ENCODE measurements around the gene ACYP1. TPM values are rescaled to one million over a fixed set of nuclear protein-coding genes. Genes with fewer than 3 reads are reported as not detected.

The ACYP1 gene
- 10 to 100 TPM; 16.1 to 17.5 TPM for total RNA-seq
- polyA plus RNA-seq: 10 to 100 TPM; 11.6 to 35.5 TPM
- long read RNA-seq, donor 1, transcript ACYP1-201 (3 exons, 627 nt): major isoform, 12 of 20 reads
- long read RNA-seq, donor 1, transcript ACYP1-203 (2 exons, 606 nt): minor isoform, 6 of 20 reads
- long read RNA-seq, donor 1, partial matches to known transcripts: 0 of 20 reads
- long read RNA-seq, donor 1, other reads (novel, unspliced or antisense): 0 of 20 reads
- long read RNA-seq, donor 2, partial matches to known transcripts: 0 of 5 reads
- long read RNA-seq, donor 2, other reads (novel, unspliced or antisense): 0 of 5 reads
- long read RNA-seq, donor 3, transcript ACYP1-201 (3 exons, 627 nt): major isoform, 6 of 9 reads
- long read RNA-seq, donor 3, partial matches to known transcripts: 0 of 9 reads
- long read RNA-seq, donor 3, other reads (novel, unspliced or antisense): 0 of 9 reads
- long read RNA-seq, donor 4, partial matches to known transcripts: 0 of 6 reads
- long read RNA-seq, donor 4, other reads (novel, unspliced or antisense): 0 of 6 reads
- long read RNA-seq, donor 5, transcript ACYP1-201 (3 exons, 627 nt): major isoform, 17 of 57 reads
- long read RNA-seq, donor 5, partial matches to known transcripts: 33 of 57 reads
- long read RNA-seq, donor 5, other reads (novel, unspliced or antisense): 0 of 57 reads

DNA sequence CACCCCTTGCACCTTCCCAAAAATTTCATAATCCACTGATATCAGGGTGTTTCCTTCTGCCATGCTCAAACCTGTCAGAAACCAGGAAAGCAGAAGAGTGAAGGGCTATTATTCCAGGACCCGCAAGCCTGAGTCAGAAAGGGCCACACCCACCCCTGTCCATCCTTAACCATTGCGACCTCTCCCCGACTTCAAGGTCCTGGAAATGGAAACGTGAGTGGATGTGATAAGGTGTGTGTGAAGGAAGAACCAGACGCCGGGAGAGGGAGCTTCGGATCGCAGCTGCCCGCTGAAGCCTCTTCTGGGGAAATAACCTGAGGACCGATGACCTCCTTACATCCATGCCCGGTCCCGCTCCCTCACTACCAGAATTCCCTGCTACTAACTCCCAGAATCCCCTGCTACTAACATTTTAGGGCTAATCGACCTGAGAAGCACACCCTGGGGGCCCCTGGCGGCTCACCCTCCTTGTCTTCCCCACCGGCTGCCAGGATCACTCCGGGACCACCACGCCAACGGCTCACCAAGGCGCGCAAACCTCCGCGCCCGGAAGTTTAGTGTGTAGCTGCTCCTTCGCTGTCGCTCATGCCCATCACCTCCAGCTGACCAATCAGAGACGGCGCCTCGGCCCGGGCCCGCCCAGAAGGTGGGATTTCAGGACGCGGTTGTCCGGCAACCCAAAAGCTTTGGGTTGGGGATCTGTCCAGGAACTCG lies at the start of gene ACYP1:
TSS of gene ACYP1 (minus strand) at position 534 of the 714 bp plus-strand sequence. CDS start at position 63, 471 bp downstream.
- peak; percentile 96 for ATAC-seq (ENCODE audit: insufficient read depth, low FRiP score)

DNA sequence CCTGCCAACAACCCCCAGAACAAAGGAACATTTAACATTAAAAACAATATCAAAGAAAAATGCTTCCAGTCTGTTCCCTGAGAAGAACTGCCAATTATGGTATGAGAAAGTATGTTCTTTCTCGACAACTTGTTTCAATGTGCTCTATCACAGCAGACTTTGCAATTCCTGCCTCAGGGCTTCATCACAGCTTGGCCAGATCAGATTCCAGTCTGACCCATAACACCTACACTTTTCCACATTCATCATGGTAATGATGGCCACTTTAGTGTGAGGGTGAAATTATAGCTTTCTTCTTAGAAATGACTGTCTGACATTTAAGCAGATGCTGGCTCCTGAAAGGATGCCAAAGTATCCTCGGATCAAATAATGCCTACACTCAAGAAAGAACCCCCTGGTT lies 46.1 kb upstream of the ACYP1 start:
- no peak for ATAC-seq (ENCODE audit: insufficient read depth, low FRiP score)
- no peak overlapping the region for H3K4me3 ChIP-seq
- H3K9me3 ChIP-seq (ENCODE audit: control insufficient read depth in 4 of 4, insufficient read depth in 3 of 4, low read length in 3 of 4): no peaks in the 10 kb centered on the region
- no peaks in the 10 kb centered on the region for H3K27me3 ChIP-seq (ENCODE audit: control insufficient read depth in 3 of 3, insufficient read depth in 3 of 3, low read length in 2 of 3)
- no peaks in the 10 kb centered on the region for H3K4me1 ChIP-seq (ENCODE audit: control insufficient read depth in 5 of 5, insufficient read depth in 5 of 5, low read length in 5 of 5)
- DNase-seq: no peak
- no peak overlapping the region for H3K9ac ChIP-seq (ENCODE audit: insufficient read depth in 1 of 2, low read length in 2 of 2)
- H3K36me3 ChIP-seq (ENCODE audit: control insufficient read depth in 4 of 4, insufficient read depth in 4 of 4, low read length in 4 of 4): peaks cover 31 to 63% (median 56%) of the 10 kb centered on the region in 4 donors
- H3K27ac ChIP-seq (ENCODE audit: low read depth in 1 of 2, low read length in 1 of 2): no peak overlapping the region
- TF ChIP-seq, protein P1, sequence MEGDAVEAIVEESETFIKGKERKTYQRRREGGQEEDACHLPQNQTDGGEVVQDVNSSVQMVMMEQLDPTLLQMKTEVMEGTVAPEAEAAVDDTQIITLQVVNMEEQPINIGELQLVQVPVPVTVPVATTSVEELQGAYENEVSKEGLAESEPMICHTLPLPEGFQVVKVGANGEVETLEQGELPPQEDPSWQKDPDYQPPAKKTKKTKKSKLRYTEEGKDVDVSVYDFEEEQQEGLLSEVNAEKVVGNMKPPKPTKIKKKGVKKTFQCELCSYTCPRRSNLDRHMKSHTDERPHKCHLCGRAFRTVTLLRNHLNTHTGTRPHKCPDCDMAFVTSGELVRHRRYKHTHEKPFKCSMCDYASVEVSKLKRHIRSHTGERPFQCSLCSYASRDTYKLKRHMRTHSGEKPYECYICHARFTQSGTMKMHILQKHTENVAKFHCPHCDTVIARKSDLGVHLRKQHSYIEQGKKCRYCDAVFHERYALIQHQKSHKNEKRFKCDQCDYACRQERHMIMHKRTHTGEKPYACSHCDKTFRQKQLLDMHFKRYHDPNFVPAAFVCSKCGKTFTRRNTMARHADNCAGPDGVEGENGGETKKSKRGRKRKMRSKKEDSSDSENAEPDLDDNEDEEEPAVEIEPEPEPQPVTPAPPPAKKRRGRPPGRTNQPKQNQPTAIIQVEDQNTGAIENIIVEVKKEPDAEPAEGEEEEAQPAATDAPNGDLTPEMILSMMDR (IDR thresholded peaks at IDR 0.05; ENCODE audit: control extremely low read depth, extremely low read depth): no peak
- 90 to 95% methylated on average over 2 of the region's 2 CpGs for WGBS, 2 donors

More for the DNA sequence above, at the start of gene ACYP1:
- H3K9ac ChIP-seq (ENCODE audit: insufficient read depth in 1 of 2, low read length in 2 of 2): peak within 1 kb of the TSS; percentile 44 to 90
- H3K4me3 ChIP-seq: peak within 1 kb of the TSS; percentile 72
- peaks cover 0 to 17% (median 8%) of the 10 kb centered on the region in 5 donors for H3K4me1 ChIP-seq (ENCODE audit: control insufficient read depth in 5 of 5, insufficient read depth in 5 of 5, low read length in 5 of 5)
- 1% methylated on average over 34 of the region's 34 CpGs for WGBS, 2 donors
- H3K27ac ChIP-seq (ENCODE audit: low read depth in 1 of 2, low read length in 1 of 2): peak within 1 kb of the TSS; percentile 64 to 83
- peak; percentile 94 to 96 (median 95) for DNase-seq
- H3K9me3 ChIP-seq (ENCODE audit: control insufficient read depth in 4 of 4, insufficient read depth in 3 of 4, low read length in 3 of 4): peaks cover 0 to 4% (median 0%) of the 10 kb centered on the region in 4 donors
- TF ChIP-seq, protein P1 (IDR thresholded peaks at IDR 0.05; ENCODE audit: control extremely low read depth, extremely low read depth): no peak
- H3K27me3 ChIP-seq (ENCODE audit: control insufficient read depth in 3 of 3, insufficient read depth in 3 of 3, low read length in 2 of 3): no peaks in the 10 kb centered on the region
- H3K36me3 ChIP-seq (ENCODE audit: control insufficient read depth in 4 of 4, insufficient read depth in 4 of 4, low read length in 4 of 4): peaks cover 0 to 6% (median 3%) of the 10 kb centered on the region in 4 donors

DNA sequence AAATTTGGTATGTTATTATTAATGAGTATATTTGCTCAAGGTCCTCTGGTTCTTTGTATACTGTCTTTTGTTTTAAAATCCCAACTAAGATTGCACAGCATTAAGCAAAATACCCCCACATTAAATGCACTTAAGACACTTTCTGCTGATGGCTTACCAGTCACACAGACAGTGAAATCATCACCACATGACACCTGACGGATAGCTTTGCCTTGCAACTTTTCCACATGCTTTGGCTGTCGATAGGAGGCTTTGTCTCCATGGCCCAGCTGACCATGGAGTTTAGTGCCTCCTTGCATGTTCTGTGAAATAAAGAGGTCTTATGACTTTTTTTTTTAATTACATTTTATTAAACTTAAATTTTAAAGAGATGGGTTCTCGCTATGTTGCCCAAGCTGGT lies 43.4 kb upstream of the ACYP1 start:
- Histone ChIP-seq H3K36me3 (ENCODE audit: control insufficient read depth in 4 of 4, insufficient read depth in 4 of 4, low read length in 4 of 4) (peaks cover 27 to 54% (median 44%) of the 10 kb centered on the region in 4 donors), H3K4me3 (no peak overlapping the region), H3K27me3 (ENCODE audit: control insufficient read depth in 3 of 3, insufficient read depth in 3 of 3, low read length in 2 of 3) (no peaks in the 10 kb centered on the region), H3K4me1 (ENCODE audit: control insufficient read depth in 5 of 5, insufficient read depth in 5 of 5, low read length in 5 of 5) (no peaks in the 10 kb centered on the region), H3K9me3 (ENCODE audit: control insufficient read depth in 4 of 4, insufficient read depth in 3 of 4, low read length in 3 of 4) (no peaks in the 10 kb centered on the region), H3K27ac (ENCODE audit: low read depth in 1 of 2, low read length in 1 of 2) (no peak overlapping the region), H3K9ac (ENCODE audit: insufficient read depth in 1 of 2, low read length in 2 of 2) (no peak overlapping the region)
- 63 to 65% methylated on average over 3 of the region's 3 CpGs for WGBS, 2 donors
- ATAC-seq (ENCODE audit: insufficient read depth, low FRiP score) (no peak), DNase-seq (no peak)
- TF ChIP-seq, protein P1 (IDR thresholded peaks at IDR 0.05; ENCODE audit: control extremely low read depth, extremely low read depth): no peak

All from lung (tissue), 16 donors.